H1 (cell line): ENCODE results near the gene LY6G6F.

Source experiments
- POLR2A ChIP-seq, 2 experiments: IDR thresholded peaks; 1 replicate in 1 of 2; 2 replicates in 1 of 2; pipeline ENCODE4 v1.6.1; 2011; ENCODE audit warnings: low read depth in 2 of 2, low read length in 2 of 2, mild to moderate bottlenecking in 2 of 2; ENCODE audit errors: control extremely low read depth in 1 of 2
- SP2 ChIP-seq: IDR thresholded peaks from 2 replicates; pipeline ENCODE4 v1.6.1; 2012; ENCODE audit warnings: mild to moderate bottlenecking, low read length, inconsistent platforms
- TF ChIP-seq, protein P1 (sequence below), 3 experiments: IDR thresholded peaks; 1 replicate in 2 of 3; 2 replicates in 1 of 3; pipeline versions ENCODE4 v1.5.1 to v1.6.1; 2011; ENCODE audit warnings: low read length in 3 of 3, mild to moderate bottlenecking in 3 of 3, inconsistent platforms in 2 of 3, low read depth in 1 of 3, moderate library complexity in 1 of 3; ENCODE audit not compliant: insufficient read depth in 1 of 3; ENCODE audit errors: control extremely low read depth in 1 of 3

DNA sequence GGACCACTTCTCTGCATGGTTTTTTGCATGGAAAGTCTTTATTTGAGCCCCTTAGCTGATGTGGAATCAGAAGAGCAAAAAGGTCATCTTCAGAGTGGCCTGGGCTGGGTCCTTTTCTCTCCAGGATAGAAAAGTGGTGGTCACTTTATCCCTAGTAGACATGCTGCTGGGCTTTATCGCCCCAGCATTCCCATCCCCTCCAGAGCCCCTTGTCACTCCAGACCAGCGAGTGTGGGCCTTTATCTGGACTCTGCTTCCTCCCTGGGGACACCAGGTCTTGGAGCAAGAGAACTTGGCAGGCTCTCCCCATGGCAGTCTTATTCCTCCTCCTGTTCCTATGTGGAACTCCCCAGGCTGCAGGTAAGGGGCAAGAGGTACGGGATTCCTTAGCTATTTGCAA is at the start of gene LY6G6F:
- TF ChIP-seq SP2, result no peak
- TF ChIP-seq, protein P1, sequence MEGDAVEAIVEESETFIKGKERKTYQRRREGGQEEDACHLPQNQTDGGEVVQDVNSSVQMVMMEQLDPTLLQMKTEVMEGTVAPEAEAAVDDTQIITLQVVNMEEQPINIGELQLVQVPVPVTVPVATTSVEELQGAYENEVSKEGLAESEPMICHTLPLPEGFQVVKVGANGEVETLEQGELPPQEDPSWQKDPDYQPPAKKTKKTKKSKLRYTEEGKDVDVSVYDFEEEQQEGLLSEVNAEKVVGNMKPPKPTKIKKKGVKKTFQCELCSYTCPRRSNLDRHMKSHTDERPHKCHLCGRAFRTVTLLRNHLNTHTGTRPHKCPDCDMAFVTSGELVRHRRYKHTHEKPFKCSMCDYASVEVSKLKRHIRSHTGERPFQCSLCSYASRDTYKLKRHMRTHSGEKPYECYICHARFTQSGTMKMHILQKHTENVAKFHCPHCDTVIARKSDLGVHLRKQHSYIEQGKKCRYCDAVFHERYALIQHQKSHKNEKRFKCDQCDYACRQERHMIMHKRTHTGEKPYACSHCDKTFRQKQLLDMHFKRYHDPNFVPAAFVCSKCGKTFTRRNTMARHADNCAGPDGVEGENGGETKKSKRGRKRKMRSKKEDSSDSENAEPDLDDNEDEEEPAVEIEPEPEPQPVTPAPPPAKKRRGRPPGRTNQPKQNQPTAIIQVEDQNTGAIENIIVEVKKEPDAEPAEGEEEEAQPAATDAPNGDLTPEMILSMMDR (IDR thresholded peaks at IDR 0.05; ENCODE audit: control extremely low read depth in 1 of 3, insufficient read depth in 1 of 3, low read depth in 1 of 3, low read length in 3 of 3), result no peak
- TF ChIP-seq POLR2A (IDR thresholded peaks at IDR 0.05; ENCODE audit: control extremely low read depth in 1 of 2, low read depth in 2 of 2, low read length in 2 of 2), result no peak
